ENCODE measurements around the gene HAX1.

- no peak for TF ChIP-seq CTCF (IDR thresholded peaks at IDR 0.05; ENCODE audit: low read depth, low read length)
- no peak for TF ChIP-seq MAX (IDR thresholded peaks at IDR 0.05; ENCODE audit: low read depth, low read length)
- TF ChIP-seq MYC (IDR thresholded peaks at IDR 0.05; ENCODE audit: low read depth, low read length), result no peak
- TF ChIP-seq POLR2A (IDR thresholded peaks at IDR 0.05; ENCODE audit: extremely low read depth, insufficient read length), result no peak
Observed at GRCh38 chr1:154323493-154323892, 51.1 kb downstream of the HAX1 start.

Data from NB4 (cell line).